ENCODE data around the gene SSTR3. TPM values are rescaled to one million over a fixed set of nuclear protein-coding genes. Genes with fewer than 3 reads are reported as not detected.
"Not testable (repeated sequence)": the region's sequence is repeated elsewhere in the genome, so short reads cannot be mapped to it uniquely, and the experiment has no call there.

SSTR3 gene
- not detected for polyA plus RNA-seq (2012; ENCODE audit: insufficient read depth, insufficient read length)

DNA sequence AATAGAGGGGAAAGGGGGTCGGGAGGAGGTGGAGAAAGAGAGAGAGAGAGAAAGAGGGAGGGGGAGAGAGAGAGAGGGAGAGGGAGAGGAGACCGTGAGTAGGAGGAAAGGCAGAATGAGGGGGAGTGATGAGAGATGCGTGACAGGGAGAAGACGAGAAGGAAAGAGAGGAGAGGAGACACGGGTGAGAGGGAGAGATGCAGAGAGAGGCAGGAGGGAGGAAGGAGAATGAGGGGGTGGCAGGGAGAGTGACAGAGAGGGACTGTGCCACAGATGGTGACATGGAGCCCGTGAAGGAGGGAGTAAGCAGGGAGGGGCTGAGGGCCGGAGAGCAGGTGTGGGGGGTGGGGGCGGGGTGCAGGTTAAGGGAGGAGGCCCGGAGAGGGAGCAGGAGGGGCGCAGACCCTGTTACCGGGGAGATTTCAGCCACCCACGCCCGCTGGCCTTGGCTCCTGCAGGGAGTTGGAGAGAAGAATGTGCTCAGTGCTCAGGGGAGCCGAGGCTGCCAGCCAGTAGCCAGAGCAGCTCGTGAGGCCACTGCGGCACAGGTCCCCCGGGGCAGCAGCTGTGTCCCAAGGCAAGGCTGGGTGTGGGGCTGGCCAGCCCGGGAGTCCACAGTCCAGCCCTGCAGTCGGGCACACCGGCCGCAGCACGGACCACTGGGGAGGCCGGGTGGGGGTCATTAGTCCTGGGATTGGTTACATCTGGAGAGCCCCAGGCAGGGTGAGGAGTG lies at the start of gene SSTR3:
SSTR3 (minus strand) TSS at position 304 of the 733 bp plus-strand sequence. CDS start 4,674 bp downstream, outside the sequence.
- H3K4me3 ChIP-seq (ENCODE audit: low read length): no peak within 1 kb of the TSS

GRCh38 chr22:37260901-37261336 lies 48.6 kb upstream of the SSTR3 start:
- DNase-seq (ENCODE audit: low read depth, low spot score): no peak
- H3K4me3 ChIP-seq (ENCODE audit: low read length): peak overlapping the region; percentile 18

More for the DNA sequence above, at the start of gene SSTR3:
- no peak for DNase-seq (ENCODE audit: low read depth, low spot score)

DNA sequence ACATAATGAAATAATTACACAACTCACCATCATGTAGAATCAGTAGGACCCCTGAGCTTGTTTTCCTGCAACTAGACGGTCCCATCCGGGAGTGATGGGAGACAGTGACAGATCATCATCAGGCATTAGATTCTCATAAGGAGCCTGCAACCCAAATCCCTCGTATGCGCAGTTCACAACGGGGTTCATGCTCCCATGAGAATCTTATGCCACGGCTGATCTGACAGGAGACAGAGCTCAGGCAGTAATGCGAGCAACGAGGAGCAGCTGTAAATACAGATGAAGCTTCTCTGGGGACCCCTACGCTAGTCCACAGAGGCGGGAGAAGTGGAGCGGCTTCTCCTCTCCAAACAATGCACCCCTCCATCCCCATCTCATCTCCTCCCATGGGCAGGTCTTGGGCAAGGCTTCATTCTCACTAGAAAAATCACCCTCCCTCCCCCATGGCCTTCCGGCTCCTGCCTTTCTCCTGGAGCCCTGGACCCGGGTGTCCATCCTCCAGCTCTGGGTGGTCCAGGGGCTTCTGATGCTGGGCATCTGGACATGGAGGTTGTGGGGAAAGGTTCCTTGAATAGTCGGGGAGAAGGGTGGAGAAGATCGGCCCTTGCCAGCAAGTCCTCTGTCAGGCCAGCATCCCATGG lies 48.0 kb upstream of the SSTR3 start:
- peak overlapping the region; percentile 18 for H3K4me3 ChIP-seq (ENCODE audit: low read length)
- DNase-seq (ENCODE audit: low read depth, low spot score): no peak

- peak; percentile 56 for DNase-seq (ENCODE audit: low read depth, low spot score)
- peak overlapping the region; percentile 33 for H3K4me3 ChIP-seq (ENCODE audit: low read length)
These were observed 47.3 kb upstream of the SSTR3 start for GRCh38 chr22:37259540-37260029.

DNA sequence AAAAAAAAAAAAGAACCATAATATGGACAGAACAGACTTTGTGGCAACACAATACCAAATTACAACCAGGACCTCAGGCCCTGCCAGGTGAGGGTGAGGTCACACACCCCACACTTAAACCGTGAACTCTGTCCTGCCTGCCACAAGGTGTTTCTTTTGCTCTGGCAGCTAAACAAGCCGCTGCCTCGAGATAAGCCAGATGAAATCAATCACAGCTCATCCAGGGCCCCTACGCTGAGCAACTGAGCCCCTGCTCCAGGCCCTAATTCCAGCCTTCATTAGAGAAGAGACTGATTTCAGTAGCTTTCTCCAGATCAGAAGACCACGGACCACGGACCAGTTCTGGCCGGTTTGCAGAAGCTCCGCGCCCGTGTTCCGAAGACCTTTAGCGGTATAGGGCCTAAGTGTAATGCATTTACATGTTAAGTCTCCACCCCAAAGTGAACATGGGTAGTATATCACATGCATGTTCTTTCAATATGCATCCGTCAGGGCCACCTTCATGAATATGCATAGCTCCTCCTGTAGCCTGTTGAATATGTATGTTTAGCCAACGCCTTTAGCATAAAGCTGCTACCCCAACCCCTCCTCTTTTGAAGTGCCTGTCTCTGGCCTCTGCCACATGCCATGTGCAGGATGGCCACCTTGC lies 46.6 kb upstream of the SSTR3 start:
- no peak overlapping the region for H3K4me3 ChIP-seq (ENCODE audit: low read length)
- DNase-seq (ENCODE audit: low read depth, low spot score): no peak

GRCh38 chr22:37258005-37258752 lies 45.9 kb upstream of the SSTR3 start:
- no peak for DNase-seq (ENCODE audit: low read depth, low spot score)
- no peak overlapping the region for H3K4me3 ChIP-seq (ENCODE audit: low read length)

GRCh38 chr22:37256075-37256726 lies 43.9 kb upstream of the SSTR3 start:
- no peak overlapping the region for H3K4me3 ChIP-seq (ENCODE audit: low read length)
- DNase-seq (ENCODE audit: low read depth, low spot score): no peak

GRCh38 chr22:37255558-37256006 lies 43.3 kb upstream of the SSTR3 start:
- no peak overlapping the region for H3K4me3 ChIP-seq (ENCODE audit: low read length)
- DNase-seq (ENCODE audit: low read depth, low spot score): no peak

- no peak overlapping the region for H3K4me3 ChIP-seq (ENCODE audit: low read length)
- DNase-seq (ENCODE audit: low read depth, low spot score): no peak
These were observed 42.6 kb upstream of the SSTR3 start for GRCh38 chr22:37254867-37255233.

DNA sequence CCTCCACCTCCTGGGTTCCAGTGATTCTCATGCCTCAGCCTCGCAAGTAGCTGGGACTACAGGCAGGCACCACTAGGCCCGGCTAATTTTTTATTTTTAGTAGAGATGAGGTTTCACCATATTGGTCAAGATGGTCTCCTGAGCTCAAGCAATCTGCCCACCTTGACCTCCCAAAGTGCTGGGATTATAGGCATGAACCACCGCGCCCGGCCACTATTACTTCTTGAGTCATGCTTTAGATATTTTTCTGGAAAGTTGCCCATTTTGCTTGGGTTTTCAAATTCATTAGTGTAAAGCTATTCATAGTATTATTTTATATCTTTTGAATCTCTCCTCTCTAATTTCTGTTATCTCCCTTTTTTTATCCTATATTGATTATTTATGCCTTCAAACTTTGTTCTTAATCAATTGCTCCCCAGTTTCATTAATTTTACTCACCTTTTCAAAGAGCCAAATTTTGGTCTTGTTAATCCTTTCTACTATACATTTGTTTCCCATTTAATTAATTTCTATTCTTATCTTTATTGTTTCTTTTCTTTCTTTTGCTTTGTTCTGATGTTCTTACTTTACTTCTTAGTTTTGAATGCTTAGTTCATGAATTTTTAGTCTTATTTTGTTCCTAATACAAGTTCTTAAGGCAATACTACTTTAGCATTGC lies 42.1 kb upstream of the SSTR3 start:
- no peak for DNase-seq (ENCODE audit: low read depth, low spot score)
- H3K4me3 ChIP-seq (ENCODE audit: low read length): no peak overlapping the region

- DNase-seq (ENCODE audit: low read depth, low spot score): no peak
- no peak overlapping the region for H3K4me3 ChIP-seq (ENCODE audit: low read length)
These were observed 40.9 kb upstream of the SSTR3 start for GRCh38 chr22:37253126-37253660.

DNA sequence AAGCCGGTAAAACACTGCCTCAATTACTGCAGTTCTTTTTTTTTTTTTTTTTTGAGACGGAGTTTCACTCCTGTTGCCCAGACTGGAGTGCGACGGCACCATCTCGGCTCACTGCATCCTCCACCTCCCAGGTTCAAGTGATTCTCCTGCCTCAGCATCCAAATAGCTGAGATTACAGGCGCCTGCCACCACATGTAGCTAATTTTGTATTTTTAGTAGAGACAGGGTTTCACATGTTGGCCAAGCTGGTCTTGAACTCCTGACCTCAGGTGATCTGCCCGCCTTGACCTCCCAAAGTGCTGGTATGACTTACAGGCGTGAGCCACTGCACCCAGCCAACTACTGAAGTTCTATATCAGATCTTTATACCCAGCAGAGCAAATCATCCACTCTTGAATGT lies 39.6 kb upstream of the SSTR3 start:
- not testable (repeated sequence) for DNase-seq (ENCODE audit: low read depth, low spot score)

GRCh38 chr22:37249986-37250385 lies 37.7 kb upstream of the SSTR3 start:
- DNase-seq (ENCODE audit: low read depth, low spot score): no peak
- H3K4me3 ChIP-seq (ENCODE audit: low read length): no peak overlapping the region

More for the DNA sequence above, 39.6 kb upstream of the SSTR3 start:
- not testable (repeated sequence) for H3K4me3 ChIP-seq (ENCODE audit: low read length)

- no peak overlapping the region for H3K4me3 ChIP-seq (ENCODE audit: low read length)
- no peak for DNase-seq (ENCODE audit: low read depth, low spot score)
These were observed 36.0 kb upstream of the SSTR3 start for GRCh38 chr22:37248251-37248650.

DNA sequence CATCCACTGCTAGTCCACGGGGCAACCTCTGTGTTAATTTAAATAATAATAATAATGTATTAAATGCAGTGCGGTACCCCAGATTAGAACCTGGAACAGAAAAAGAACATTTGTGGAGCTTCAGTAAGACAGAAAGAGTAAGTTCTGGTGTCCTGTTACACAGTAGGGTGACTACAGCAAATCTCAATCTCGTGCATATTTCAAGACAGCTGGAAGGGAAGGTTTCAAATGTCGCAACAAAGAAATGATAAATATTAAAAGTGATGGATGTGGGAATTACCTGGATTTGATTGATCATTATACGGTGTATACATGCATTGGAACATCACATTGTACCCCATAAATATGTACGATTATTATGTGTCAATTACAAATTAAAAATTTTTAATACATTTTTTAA lies 33.5 kb upstream of the SSTR3 start:
- no peak overlapping the region for H3K4me3 ChIP-seq (ENCODE audit: low read length)
- no peak for DNase-seq (ENCODE audit: low read depth, low spot score)

DNA sequence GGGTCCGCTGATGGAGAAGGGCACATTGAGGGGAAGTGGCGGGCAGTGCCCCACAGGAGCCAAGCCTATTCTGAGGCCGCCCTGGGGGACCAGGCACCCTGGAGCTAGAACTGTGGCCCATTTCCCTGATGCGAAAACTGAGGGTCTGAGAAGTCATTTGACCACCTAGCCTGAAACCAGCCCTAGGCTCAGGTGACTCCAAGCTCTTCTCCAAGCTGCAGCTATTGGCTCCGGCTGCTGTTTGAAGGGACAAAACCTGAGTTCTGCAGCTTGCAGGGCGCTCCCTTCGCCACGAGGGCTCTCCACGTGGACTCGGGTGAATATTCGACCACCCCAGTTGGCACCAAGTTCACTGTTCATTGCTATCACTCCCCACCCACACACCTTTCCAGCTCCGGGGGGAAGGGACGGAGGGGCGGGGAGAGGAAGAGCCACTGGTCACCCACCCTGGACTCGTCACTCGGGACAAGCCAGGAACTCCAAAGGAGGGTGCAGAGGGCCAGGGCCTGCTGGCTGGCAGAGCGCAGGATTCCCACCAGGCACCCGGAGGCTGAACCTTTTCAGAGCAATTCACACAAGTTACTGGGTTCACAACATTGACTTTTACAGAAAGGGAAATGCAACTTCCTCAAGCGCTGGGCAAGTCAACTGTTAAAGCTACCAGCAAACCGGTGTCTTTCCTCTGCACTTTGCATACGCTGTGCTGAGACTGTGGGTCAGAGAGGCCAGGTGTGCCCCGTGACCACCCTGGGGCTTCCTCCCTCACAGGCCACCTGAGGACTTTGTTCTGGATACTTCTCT lies 32.8 kb upstream of the SSTR3 start:
- no peak for DNase-seq (ENCODE audit: low read depth, low spot score)
- H3K4me3 ChIP-seq (ENCODE audit: low read length): no peak overlapping the region
